GM12878 (cell line): ENCODE results near the gene HPX.

Experiments used
- ATF3 ChIP-seq: IDR thresholded peaks from 2 replicates; pipeline ENCODE4 v1.6.1; 2011; ENCODE audit warnings: low read depth, mild to moderate bottlenecking, low read length, moderate library complexity, borderline replicate concordance; ENCODE audit errors: extremely low read depth
- CTCF ChIP-seq, 3 experiments: IDR thresholded peaks in 2 of 3; conservative IDR thresholded peaks in 1 of 3; 2 replicates each; pipeline ENCODE4 v1.5.1; 2011; ENCODE audit warnings: low read depth in 3 of 3, low read length in 3 of 3, mild to moderate bottlenecking in 3 of 3, control low read depth in 2 of 3, moderate library complexity in 2 of 3, inconsistent platforms in 1 of 3, mixed read lengths in 1 of 3; ENCODE audit not compliant: control insufficient read depth in 2 of 3, insufficient read depth in 1 of 3; ENCODE audit errors: extremely low read depth in 1 of 3
- DPF2 ChIP-seq: fragments of 450-650 bp; IDR thresholded peaks from 2 replicates; pipeline ENCODE4 v1.6.1; 2017; ENCODE audit warnings: mild to moderate bottlenecking
- EP300 ChIP-seq, 2 experiments: fragments of 150-350 bp in 1 of 2; IDR thresholded peaks; 2 replicates each; pipeline ENCODE4 v1.6.1; 2011 to 2012; ENCODE audit warnings: low read depth in 2 of 2, low read length in 2 of 2, borderline replicate concordance in 1 of 2, improper control_type of control experiment in 1 of 2, inconsistent platforms in 1 of 2; ENCODE audit not compliant: control insufficient read depth in 1 of 2
- EZH2 ChIP-seq: IDR thresholded peaks from 2 replicates; pipeline ENCODE4 v1.6.1; 2012; ENCODE audit warnings: low read depth, mild to moderate bottlenecking, control low read depth, inconsistent platforms, low read length, borderline replicate concordance; ENCODE audit not compliant: control insufficient read depth
- NR2C1 ChIP-seq: fragments of 450-650 bp; IDR thresholded peaks from 2 replicates; pipeline ENCODE4 v1.6.1; 2017; ENCODE audit warnings: antibody characterized with exemption, mild to moderate bottlenecking, moderate library complexity
- NRF1 ChIP-seq: conservative IDR thresholded peaks from 2 replicates; pipeline ENCODE4 v1.6.1; 2011; ENCODE audit warnings: mild to moderate bottlenecking, low read depth, low read length, improper control_type of control experiment
- POLR2A ChIP-seq: IDR thresholded peaks from 2 replicates; pipeline ENCODE4 v1.6.1; 2011; ENCODE audit warnings: low read depth, mild to moderate bottlenecking, low read length
- RCOR1 ChIP-seq: conservative IDR thresholded peaks from 2 replicates; pipeline ENCODE4 v1.6.1; 2012; ENCODE audit warnings: low read depth, low read length, improper control_type of control experiment
- SUZ12 ChIP-seq: fragments of 200-600 bp; sonication (generic); IDR thresholded peaks from one replicate; pipeline ENCODE4 v1.6.1; 2018; ENCODE audit warnings: antibody characterized with exemption, mild to moderate bottlenecking; ENCODE audit not compliant: unreplicated experiment
- TARDBP ChIP-seq: IDR thresholded peaks from 2 replicates; pipeline ENCODE4 v1.6.1; 2016; ENCODE audit warnings: borderline replicate concordance
- ZBED1 ChIP-seq: IDR thresholded peaks from 2 replicates; pipeline ENCODE4 v1.6.1; 2016; ENCODE audit warnings: borderline replicate concordance
- TF ChIP-seq, protein P1 (sequence below): fragments of 450-650 bp; IDR thresholded peaks from 2 replicates; pipeline ENCODE4 v1.6.1; 2016; ENCODE audit warnings: mild to moderate bottlenecking, moderate library complexity, borderline replicate concordance
- TF ChIP-seq, protein P2 (sequence below): IDR thresholded peaks from 2 replicates; pipeline ENCODE4 v1.6.1; 2011; ENCODE audit warnings: low read depth, low read length, improper control_type of control experiment, borderline replicate concordance

GRCh38 chr11:6410695-6411430 lies 29.9 kb downstream of the HPX start:
- no peak for TF ChIP-seq CTCF (IDR thresholded peaks at IDR 0.05 in 2 of 3, conservative IDR thresholded peaks at IDR 0.05 in 1 of 3; ENCODE audit: control insufficient read depth in 2 of 3, extremely low read depth in 1 of 3, insufficient read depth in 1 of 3, low read depth in 3 of 3, low read length in 3 of 3)
- TF ChIP-seq ZBED1, result no peak
- TF ChIP-seq NRF1, result no peak
- TF ChIP-seq, protein P1, sequence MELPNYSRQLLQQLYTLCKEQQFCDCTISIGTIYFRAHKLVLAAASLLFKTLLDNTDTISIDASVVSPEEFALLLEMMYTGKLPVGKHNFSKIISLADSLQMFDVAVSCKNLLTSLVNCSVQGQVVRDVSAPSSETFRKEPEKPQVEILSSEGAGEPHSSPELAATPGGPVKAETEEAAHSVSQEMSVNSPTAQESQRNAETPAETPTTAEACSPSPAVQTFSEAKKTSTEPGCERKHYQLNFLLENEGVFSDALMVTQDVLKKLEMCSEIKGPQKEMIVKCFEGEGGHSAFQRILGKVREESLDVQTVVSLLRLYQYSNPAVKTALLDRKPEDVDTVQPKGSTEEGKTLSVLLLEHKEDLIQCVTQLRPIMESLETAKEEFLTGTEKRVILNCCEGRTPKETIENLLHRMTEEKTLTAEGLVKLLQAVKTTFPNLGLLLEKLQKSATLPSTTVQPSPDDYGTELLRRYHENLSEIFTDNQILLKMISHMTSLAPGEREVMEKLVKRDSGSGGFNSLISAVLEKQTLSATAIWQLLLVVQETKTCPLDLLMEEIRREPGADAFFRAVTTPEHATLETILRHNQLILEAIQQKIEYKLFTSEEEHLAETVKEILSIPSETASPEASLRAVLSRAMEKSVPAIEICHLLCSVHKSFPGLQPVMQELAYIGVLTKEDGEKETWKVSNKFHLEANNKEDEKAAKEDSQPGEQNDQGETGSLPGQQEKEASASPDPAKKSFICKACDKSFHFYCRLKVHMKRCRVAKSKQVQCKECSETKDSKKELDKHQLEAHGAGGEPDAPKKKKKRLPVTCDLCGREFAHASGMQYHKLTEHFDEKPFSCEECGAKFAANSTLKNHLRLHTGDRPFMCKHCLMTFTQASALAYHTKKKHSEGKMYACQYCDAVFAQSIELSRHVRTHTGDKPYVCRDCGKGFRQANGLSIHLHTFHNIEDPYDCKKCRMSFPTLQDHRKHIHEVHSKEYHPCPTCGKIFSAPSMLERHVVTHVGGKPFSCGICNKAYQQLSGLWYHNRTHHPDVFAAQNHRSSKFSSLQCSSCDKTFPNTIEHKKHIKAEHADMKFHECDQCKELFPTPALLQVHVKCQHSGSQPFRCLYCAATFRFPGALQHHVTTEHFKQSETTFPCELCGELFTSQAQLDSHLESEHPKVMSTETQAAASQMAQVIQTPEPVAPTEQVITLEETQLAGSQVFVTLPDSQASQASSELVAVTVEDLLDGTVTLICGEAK, result no peak
- no peak for TF ChIP-seq EZH2
- TF ChIP-seq TARDBP, result no peak
- TF ChIP-seq, protein P2, sequence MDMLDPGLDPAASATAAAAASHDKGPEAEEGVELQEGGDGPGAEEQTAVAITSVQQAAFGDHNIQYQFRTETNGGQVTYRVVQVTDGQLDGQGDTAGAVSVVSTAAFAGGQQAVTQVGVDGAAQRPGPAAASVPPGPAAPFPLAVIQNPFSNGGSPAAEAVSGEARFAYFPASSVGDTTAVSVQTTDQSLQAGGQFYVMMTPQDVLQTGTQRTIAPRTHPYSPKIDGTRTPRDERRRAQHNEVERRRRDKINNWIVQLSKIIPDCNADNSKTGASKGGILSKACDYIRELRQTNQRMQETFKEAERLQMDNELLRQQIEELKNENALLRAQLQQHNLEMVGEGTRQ, result no peak
- TF ChIP-seq EP300 (IDR thresholded peaks at IDR 0.05; ENCODE audit: borderline replicate concordance in 1 of 2, control insufficient read depth in 1 of 2, low read depth in 2 of 2, low read length in 2 of 2), result no peak
- TF ChIP-seq POLR2A, result no peak
- no peak for TF ChIP-seq ATF3
- no peak for TF ChIP-seq NR2C1
- no peak for TF ChIP-seq SUZ12
- TF ChIP-seq DPF2, result no peak
- no peak for TF ChIP-seq RCOR1
